Suppressor macrophage (primary cell): ENCODE data around the gene NUP50.
A peak's percentile ranks its signal among the peaks of the same experiment; 100 is the strongest.

Source experiments
- DNase-seq, 4 experiments: peaks; one replicate each; pipeline ENCODE4 v3.0.0-alpha.2; 2020 to 2022
- total RNA-seq, 17 experiments: gene quantifications; one replicate each; lab custom pipeline; 2026; ENCODE audit warnings: mixed read lengths in 6 of 17, inconsistent platforms in 3 of 17; lab: John Stamatoyannopoulos, UW

The NUP50 gene, protein sequence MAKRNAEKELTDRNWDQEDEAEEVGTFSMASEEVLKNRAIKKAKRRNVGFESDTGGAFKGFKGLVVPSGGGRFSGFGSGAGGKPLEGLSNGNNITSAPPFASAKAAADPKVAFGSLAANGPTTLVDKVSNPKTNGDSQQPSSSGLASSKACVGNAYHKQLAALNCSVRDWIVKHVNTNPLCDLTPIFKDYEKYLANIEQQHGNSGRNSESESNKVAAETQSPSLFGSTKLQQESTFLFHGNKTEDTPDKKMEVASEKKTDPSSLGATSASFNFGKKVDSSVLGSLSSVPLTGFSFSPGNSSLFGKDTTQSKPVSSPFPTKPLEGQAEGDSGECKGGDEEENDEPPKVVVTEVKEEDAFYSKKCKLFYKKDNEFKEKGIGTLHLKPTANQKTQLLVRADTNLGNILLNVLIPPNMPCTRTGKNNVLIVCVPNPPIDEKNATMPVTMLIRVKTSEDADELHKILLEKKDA
- 32.7 to 99.0 (median 67.6) reads per million in 17 experiments for total RNA-seq

GRCh38 chr22:45163451-45164269 lies at the start of gene NUP50:
TSS of gene NUP50 (plus strand) at chr22:45163925. CDS start at chr22:45168178, 4,253 bp downstream.
- peak; percentile 98 to 100 (median 100) for DNase-seq

DNA sequence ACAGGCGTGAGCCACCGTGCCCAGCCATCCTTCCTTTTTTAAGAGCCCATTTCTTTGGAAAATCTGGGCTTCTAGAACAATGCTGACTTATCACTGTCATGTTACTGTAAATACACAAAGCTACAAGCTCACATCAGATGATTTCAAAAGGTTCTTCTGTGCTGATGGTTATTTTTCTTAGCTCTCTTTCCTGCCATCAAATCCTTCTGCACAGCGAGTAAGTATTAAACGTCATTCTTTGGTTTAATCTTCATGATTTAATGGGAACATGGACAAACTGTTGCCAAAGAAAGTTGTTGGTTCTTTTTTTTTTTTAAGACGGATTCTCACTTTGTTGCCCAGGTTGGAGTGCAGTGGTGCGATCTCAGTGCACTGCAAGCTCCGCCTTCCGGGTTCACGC lies 43.3 kb upstream of the NUP50 start:
- DNase-seq = no peak

DNA sequence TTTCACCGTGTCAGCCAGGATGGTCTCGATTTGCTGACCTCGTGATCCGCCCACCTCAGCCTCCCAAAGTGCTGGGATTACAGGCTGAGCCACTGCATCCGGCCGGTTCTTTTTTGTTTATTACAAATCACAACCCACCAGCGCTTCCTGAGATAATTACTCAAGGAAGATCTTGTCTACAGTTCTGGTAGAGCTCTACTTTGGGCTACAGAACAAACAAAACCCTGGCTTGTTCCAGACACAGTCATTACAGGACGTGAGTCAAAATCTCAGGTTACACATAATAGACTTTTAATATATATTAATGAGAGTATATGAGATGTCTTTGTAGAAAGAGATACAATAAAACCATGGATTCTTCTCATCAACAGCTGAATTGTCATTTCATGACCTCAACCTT lies 42.8 kb upstream of the NUP50 start:
- DNase-seq = no peak

- DNase-seq = no peak
These were observed 39.4 kb upstream of the NUP50 start for GRCh38 chr22:45124176-45124847.

DNA sequence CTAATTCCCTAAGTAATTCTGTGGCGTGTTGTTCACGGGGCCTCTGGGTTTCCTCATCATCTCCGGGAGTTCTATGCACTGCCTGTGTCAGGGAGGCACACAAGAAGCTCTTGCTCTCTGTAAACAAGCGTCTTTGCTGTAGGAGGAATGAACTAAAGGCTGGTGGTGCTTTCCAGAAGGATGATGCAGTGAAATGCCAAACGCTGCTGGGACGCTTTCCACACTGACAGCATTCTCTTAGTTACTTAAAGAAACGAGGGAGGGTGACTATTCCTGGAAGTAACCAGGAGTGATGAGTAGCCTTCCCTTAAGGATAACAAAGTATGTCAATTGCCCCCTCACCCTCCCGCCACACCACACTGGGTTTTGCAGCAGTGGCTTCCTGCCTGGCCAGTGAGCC lies 38.5 kb upstream of the NUP50 start:
- DNase-seq = no peak

- peak in 1 of 4 experiments; percentile 12 for DNase-seq
These were observed 35.9 kb upstream of the NUP50 start for GRCh38 chr22:45127866-45128265.

DNA sequence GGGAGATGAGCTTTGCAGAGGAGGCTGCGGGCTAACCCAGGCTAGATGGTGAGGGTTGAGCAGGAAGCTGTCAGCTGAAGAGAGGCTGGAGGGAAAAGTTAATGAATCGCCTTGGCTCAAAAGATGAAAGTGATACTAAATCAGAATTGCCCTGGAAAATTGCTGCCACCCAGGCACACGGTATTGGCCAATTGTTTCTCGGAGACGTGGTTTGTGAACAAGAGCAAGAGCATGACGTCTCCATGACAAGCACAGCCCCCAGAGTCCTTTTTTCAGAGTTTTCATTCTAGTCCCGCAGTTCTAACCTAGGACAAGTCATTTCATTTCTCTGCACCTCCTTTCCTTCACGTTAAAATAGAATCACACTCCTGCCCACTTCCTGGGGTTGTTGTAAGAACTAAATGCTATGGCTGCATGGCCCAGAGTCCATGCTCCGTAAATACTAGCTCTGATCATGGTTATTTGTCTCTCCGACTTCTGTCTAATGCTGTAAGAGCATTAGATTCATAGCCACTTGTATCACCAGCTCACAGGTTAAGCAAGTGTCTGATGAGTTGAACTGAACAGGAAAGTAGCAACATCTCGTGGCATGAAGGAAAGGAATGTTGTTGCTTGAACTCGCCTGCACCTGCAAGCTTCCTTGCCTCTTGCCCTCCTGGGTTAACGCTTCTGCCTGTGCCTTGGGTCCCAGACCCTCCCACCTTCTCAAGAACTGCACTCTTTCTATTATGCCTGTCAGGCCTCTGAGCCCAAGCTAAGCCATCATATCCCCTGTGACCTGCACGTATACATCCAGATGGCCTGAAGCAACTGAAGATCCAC lies 33.8 kb upstream of the NUP50 start:
- DNase-seq = peak; percentile 26 to 55 (median 44)

DNA sequence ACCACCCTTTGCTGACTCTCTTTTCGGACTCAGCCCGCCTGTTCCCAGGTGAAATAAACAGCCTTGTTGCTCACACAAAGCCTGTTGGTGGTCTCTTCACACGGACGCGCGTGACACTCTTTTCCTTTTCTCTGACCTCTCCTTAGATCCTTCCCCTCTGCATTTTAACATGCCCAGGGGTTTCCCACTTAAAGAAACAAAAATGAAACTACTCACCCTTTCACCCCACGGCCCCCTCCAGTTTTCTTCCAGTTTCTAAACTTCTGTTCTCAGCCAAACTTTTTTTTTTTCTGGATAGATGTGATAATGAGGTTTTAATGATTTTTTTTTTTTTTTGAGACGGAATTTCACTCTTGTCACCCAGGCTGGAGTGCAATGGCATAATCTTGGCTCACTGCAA lies 32.8 kb upstream of the NUP50 start:
- DNase-seq = peak in 2 of 4 experiments; percentile 7 to 27

DNA sequence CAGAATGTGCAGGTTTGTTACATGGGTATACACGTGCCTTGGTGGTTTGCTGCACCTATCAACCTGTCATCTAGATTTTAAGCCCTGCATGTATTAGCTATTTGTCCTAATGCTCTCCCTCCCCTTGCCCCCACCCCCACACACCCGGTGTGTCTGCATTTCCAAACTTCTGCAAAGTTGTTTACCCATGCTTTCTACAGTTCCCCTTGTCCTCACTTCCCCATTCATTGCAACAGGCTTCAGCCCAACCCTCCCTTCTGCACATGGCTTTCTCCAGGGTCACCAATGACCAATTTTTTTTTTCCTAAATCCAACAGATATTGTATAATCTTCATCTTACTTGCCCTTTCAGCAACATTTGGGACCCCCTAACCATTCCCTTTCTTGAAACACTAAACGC lies 32.0 kb upstream of the NUP50 start:
- DNase-seq = peak; percentile 79 to 89 (median 84)

DNA sequence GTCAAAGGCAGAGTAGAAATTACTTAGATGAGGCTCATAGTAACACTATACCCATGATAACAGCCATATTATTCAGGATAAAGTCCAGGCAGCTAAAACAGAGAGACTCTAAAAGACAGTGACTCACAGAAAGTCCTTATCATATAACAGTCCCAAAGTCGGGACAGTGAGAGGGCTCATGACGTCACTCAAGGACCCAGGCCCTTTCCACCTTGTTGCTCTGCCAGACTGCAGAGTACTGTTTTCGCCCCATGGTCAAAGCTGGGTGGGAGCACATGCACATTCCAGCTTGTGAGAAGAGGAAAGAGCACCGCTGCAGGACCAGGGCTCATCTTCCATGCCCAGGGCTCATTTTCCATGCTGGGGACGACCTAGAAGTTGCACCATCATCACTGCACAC lies 29.4 kb upstream of the NUP50 start:
- no peak for DNase-seq

DNA sequence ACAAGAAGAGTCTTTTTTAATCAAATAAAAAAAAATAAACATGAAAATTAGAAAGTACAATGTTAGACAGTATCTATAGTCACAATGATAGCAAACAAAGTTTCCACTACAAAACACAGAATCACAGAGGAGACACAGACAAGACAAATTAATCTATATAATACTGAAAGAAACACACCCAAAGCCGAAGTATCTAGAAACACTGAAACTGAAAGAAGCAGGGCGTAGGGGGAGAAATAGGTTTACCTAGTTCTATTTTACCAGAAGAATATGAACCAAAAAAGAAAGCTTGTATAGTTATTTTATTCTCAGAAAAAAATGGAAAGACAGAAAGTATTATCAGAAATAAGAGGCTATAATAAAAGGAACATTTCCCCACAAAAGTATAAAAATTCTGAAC lies 27.1 kb upstream of the NUP50 start:
- DNase-seq = no peak

GRCh38 chr22:45139693-45140092 lies 24.0 kb upstream of the NUP50 start:
- DNase-seq = no peak

- DNase-seq = no peak
These were observed 21.3 kb upstream of the NUP50 start for GRCh38 chr22:45142376-45142775.

GRCh38 chr22:45144916-45145315 lies 18.8 kb upstream of the NUP50 start:
- DNase-seq = no peak

DNA sequence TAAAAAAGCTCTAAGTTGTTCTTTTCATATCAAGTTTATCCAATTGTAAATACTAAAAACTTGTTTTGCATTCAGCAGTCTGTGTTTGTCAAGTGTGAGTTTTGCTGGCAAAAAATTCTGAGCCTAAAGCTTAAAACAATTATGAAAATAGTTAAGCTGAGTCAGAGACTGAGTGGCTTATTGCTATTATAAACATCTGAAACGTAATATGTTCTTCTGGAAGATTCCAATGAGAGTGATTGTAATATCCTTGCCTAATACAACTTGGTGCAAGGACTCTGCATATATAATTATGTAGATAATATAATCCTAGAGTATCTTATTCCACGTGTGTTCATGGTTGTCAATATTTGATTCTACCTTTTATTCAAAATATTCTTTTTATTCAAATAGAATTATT lies 14.1 kb upstream of the NUP50 start:
- no peak for DNase-seq

DNA sequence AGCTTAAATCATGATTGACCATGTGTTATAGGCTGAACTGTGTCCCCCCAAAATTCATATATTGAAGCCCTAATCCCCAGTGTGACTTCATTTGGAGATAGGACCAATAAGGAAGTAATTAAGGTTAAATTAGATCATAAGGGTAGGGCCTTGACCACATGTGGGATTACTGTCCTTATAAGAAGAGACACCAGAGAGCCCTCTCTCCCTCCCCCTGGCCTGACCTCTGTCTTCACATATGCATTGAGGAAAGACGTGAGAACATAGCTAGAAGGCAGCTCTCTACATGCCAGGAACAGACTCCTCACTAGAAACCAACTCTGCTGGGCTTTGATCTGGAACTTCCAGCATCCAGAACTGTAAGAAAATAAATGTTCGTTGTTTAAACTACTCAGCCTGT lies 13.6 kb upstream of the NUP50 start:
- peak in 1 of 4 experiments; percentile 19 for DNase-seq

- no peak for DNase-seq
These were observed 12.2 kb upstream of the NUP50 start for GRCh38 chr22:45151503-45151902.

DNA sequence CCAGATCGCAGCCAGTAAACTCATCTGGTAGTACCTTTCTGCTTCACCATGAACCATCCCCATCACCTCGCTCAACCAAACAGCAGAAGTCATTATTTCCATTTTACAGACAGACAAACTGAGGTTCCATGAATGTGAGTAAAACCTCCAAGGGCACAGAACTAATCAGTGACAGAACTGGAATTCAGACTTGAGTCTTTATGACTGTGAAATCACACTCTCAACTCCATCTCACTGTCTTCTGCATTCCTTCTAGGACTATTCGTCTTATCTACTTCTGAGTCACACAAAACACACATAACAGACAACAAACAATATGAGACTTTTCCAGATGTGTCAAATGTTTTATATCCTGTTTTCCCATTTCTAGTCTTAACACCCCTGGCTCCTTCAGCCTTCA lies 9.3 kb upstream of the NUP50 start:
- no peak for DNase-seq

- peak; percentile 38 to 68 (median 53) for DNase-seq
These were observed 8.5 kb upstream of the NUP50 start for GRCh38 chr22:45155050-45155840.

DNA sequence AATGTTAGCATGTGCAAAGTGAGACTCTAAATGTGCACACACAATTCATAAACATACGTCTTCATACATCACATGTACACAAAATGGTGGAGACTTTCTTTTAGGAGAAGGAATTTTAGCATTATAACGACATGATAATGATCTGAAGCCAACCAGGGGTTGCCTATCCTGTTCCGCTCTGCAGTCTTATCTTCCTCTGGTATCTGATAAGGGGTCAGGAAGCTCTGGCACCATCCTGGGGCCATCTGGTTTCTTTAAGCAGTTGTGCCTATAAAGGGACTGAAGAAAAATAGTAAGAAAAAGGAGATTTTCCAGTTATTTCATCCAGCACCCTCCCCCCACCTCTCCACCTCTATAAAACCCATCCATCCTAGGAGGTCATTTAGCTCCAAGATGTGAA lies 5.8 kb upstream of the NUP50 start:
- no peak for DNase-seq
